Breast epithelium (tissue), 3 donors: Measurements from ENCODE around the gene AR.

Source experiments
- POLR2AphosphoS5 ChIP-seq, 3 donors: sonication (generic); formaldehyde crosslinking; IDR thresholded peaks; one replicate each; pipeline ENCODE4 v1.6.1; 2017; ENCODE audit warnings: antibody characterized with exemption in 3 of 3
- TF ChIP-seq, protein P1 (sequence below), 3 donors: fragments of 450-650 bp; IDR thresholded peaks; one replicate each; pipeline ENCODE4 v1.5.1; 2016 to 2017; ENCODE audit warnings: antibody characterized with exemption in 3 of 3, mild to moderate bottlenecking in 3 of 3, moderate library complexity in 3 of 3

DNA sequence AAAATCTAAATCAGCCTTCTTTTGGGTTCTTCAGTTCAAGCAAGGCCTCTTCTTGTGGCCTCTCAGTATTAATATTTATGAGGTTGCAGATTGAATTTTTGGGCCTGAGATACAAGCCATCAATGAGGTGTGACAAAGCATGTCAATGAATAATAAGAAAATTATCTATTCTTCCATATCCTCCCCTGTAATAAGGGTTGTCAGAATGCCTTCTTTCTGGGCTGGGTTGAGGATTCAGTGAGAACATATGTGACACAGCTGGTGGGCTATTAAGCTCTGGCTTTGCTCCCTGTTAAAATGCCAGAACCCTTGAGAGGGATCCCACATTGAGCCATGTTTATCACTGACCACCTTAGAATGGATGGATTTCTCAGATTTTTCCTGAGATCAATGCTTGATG lies 187.2 kb downstream of the AR start:
- TF ChIP-seq, protein P1, sequence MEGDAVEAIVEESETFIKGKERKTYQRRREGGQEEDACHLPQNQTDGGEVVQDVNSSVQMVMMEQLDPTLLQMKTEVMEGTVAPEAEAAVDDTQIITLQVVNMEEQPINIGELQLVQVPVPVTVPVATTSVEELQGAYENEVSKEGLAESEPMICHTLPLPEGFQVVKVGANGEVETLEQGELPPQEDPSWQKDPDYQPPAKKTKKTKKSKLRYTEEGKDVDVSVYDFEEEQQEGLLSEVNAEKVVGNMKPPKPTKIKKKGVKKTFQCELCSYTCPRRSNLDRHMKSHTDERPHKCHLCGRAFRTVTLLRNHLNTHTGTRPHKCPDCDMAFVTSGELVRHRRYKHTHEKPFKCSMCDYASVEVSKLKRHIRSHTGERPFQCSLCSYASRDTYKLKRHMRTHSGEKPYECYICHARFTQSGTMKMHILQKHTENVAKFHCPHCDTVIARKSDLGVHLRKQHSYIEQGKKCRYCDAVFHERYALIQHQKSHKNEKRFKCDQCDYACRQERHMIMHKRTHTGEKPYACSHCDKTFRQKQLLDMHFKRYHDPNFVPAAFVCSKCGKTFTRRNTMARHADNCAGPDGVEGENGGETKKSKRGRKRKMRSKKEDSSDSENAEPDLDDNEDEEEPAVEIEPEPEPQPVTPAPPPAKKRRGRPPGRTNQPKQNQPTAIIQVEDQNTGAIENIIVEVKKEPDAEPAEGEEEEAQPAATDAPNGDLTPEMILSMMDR (IDR thresholded peaks at IDR 0.05) = no peak
- no peak for TF ChIP-seq POLR2AphosphoS5 (IDR thresholded peaks at IDR 0.05)
